HL-60 (cell line): ENCODE measurements around the gene SPRR3.

Experiments used
- DNase-seq, 2 experiments: peaks; one replicate each; pipeline ENCODE4 v3.0.0-alpha.2; 2010 to 2020; ENCODE audit warnings: low read depth in 1 of 2, low spot score in 1 of 2
- H3K27ac ChIP-seq: fragments of 250-450 bp; sonication (Bioruptor Pico); replicated peaks from 2 replicates; pipeline ENCODE4 v1.5.1; 2020; ENCODE audit warnings: mild to moderate bottlenecking, moderate library complexity
- H3K27me3 ChIP-seq: fragments of 250-450 bp; sonication (Bioruptor Pico); 2 replicates; pipeline ENCODE4 v1.5.1; 2021; ENCODE audit warnings: mild to moderate bottlenecking, moderate library complexity; ENCODE audit not compliant: insufficient read depth, poor library complexity, severe bottlenecking
- H3K4me3 ChIP-seq: replicated peaks from 2 replicates; pipeline ENCODE4 v1.5.1; 2011; ENCODE audit warnings: mild to moderate bottlenecking, control low read depth, low read length; ENCODE audit not compliant: insufficient read depth
- CTCF ChIP-seq: IDR thresholded peaks from one replicate; pipeline ENCODE4 v1.5.1; 2011; ENCODE audit warnings: low read length, control low read depth, inconsistent platforms; ENCODE audit not compliant: insufficient read depth
- GABPA ChIP-seq: IDR thresholded peaks from 2 replicates; pipeline ENCODE4 v1.6.1; 2012; ENCODE audit warnings: low read depth
- POLR2AphosphoS5 ChIP-seq: IDR thresholded peaks from 2 replicates; pipeline ENCODE4 v1.6.1; 2012; ENCODE audit warnings: low read depth
- REST ChIP-seq: IDR thresholded peaks from 2 replicates; pipeline ENCODE4 v1.6.1; 2012; ENCODE audit warnings: low read depth; ENCODE audit not compliant: insufficient replicate concordance
- SPI1 ChIP-seq: IDR thresholded peaks from 2 replicates; pipeline ENCODE4 v1.6.1; 2012; ENCODE audit warnings: low read depth, mild to moderate bottlenecking, borderline replicate concordance
- long read RNA-seq: library from polyadenylated mRNA; unstranded; transcript quantifications from one replicate; pipeline ENCODE4 v2.0.0, GENCODE V29; 2020

Gene SPRR3
- long read RNA-seq, result 0 reads

DNA sequence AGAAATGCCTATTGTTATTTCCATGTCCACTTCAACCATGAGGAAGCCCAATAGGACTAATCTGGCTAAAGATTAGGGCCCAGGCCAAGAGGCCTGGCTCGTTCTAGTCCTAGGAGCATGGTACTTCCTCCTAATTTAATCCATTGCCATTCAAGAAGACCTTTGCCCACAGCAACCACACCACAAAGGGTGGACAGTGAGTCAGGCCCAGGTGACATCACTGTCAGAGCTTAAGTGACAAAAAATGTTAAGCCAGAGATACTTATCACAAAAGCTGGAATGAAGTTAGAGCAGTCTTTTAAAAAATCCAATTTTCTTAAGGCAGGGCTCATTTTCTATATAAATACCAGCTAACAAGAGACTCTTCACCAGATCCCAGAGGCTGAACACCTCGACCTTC lies at the start of gene SPRR3:
SPRR3 (plus strand) TSS at position 368 of the 400 bp plus-strand sequence. CDS start 1,272 bp downstream, outside the sequence.
- no peak within 1 kb of the TSS for H3K27ac ChIP-seq
- no peak for TF ChIP-seq GABPA
- no peak for TF ChIP-seq REST
- no peak for TF ChIP-seq POLR2AphosphoS5
- no peak for TF ChIP-seq CTCF
- TF ChIP-seq SPI1, result no peak
- DNase-seq, result no peak
- H3K4me3 ChIP-seq, result no peak within 1 kb of the TSS
- H3K27me3 ChIP-seq, result no peaks in the 10 kb centered on the region

DNA sequence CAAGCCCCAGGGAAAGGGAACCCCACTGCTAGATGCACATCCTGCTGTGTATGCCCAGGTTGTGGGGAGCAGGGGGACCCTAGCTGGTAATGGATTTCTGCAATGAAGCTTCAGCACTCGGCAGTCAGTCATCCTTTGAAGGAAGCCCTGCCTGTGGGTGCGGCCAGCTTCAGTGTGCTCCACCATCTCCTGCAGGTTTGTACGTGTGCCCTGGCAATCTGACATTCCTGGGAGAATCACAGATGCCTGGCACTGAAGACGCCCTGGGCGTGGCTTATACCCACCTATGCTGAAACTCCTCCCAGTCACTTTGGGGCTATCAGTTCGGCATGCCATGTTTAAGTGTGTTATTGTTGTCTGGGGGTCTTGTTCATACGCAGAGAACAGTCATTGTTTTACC lies 47.8 kb upstream of the SPRR3 start:
- no peak overlapping the region for H3K4me3 ChIP-seq
- no peaks in the 10 kb centered on the region for H3K27me3 ChIP-seq
- TF ChIP-seq SPI1, result no peak
- TF ChIP-seq CTCF, result no peak
- no peak for TF ChIP-seq GABPA
- no peak for TF ChIP-seq REST
- no peak for TF ChIP-seq POLR2AphosphoS5
- no peak for DNase-seq
- no peak overlapping the region for H3K27ac ChIP-seq

GRCh38 chr1:152954436-152954835 lies 47.1 kb upstream of the SPRR3 start:
- Histone ChIP-seq H3K27ac (no peak overlapping the region), H3K27me3 (no peaks in the 10 kb centered on the region), H3K4me3 (no peak overlapping the region)
- DNase-seq, result no peak
- no peak for TF ChIP-seq SPI1
- TF ChIP-seq CTCF, result no peak
- TF ChIP-seq POLR2AphosphoS5, result no peak
- TF ChIP-seq REST, result no peak
- no peak for TF ChIP-seq GABPA
